ENCODE data around the gene ITGA1. TPM values are rescaled to one million over a fixed set of nuclear protein-coding genes. Genes with fewer than 3 reads are reported as not detected.

Gene ITGA1
- total and polyA plus RNA-seq, 2 of the 13 experiments (the other 11 are each of a cell fraction or from before 2014, with no cell fraction given): 23.1 to 28.6 TPM

GRCh38 chr5:52800394-52801213 is 12.9 kb downstream of the ITGA1 start (continued):
- TF ChIP-seq, protein P1, sequence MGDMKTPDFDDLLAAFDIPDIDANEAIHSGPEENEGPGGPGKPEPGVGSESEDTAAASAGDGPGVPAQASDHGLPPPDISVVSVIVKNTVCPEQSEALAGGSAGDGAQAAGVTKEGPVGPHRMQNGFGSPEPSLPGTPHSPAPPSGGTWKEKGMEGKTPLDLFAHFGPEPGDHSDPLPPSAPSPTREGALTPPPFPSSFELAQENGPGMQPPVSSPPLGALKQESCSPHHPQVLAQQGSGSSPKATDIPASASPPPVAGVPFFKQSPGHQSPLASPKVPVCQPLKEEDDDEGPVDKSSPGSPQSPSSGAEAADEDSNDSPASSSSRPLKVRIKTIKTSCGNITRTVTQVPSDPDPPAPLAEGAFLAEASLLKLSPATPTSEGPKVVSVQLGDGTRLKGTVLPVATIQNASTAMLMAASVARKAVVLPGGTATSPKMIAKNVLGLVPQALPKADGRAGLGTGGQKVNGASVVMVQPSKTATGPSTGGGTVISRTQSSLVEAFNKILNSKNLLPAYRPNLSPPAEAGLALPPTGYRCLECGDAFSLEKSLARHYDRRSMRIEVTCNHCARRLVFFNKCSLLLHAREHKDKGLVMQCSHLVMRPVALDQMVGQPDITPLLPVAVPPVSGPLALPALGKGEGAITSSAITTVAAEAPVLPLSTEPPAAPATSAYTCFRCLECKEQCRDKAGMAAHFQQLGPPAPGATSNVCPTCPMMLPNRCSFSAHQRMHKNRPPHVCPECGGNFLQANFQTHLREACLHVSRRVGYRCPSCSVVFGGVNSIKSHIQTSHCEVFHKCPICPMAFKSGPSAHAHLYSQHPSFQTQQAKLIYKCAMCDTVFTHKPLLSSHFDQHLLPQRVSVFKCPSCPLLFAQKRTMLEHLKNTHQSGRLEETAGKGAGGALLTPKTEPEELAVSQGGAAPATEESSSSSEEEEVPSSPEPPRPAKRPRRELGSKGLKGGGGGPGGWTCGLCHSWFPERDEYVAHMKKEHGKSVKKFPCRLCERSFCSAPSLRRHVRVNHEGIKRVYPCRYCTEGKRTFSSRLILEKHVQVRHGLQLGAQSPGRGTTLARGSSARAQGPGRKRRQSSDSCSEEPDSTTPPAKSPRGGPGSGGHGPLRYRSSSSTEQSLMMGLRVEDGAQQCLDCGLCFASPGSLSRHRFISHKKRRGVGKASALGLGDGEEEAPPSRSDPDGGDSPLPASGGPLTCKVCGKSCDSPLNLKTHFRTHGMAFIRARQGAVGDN (CRISPR knock-in tag; IDR thresholded peaks at IDR 0.05): peak; percentile 98
- TF ChIP-seq KLF11 (CRISPR knock-in tag; IDR thresholded peaks at IDR 0.05) (no peak), MIER3 (CRISPR knock-in tag; IDR thresholded peaks at IDR 0.05; ENCODE audit: borderline replicate concordance) (no peak), ZNF746 (CRISPR knock-in tag; IDR thresholded peaks at IDR 0.05) (peak; percentile 48; the same call in 1 of the 2 replicates), MED1 (CRISPR knock-in tag; IDR thresholded peaks at IDR 0.05) (peak; percentile 25; the same call in 1 of the 2 replicates), ZNF367 (CRISPR knock-in tag; IDR thresholded peaks at IDR 0.05; ENCODE audit: borderline replicate concordance) (peak; percentile 11; the same call in 1 of the 2 replicates), NR1H2 (CRISPR knock-in tag; IDR thresholded peaks at IDR 0.05; ENCODE audit: borderline replicate concordance, low read depth) (peak; percentile 69; the same call in 1 of the 2 replicates), HOXA7 (CRISPR knock-in tag; IDR thresholded peaks at IDR 0.05) (no peak), UBTF (CRISPR knock-in tag; IDR thresholded peaks at IDR 0.05) (peak; percentile 72), MAFK (conservative IDR thresholded peaks at IDR 0.05 in 1 of 2, IDR thresholded peaks at IDR 0.05 in 1 of 2; ENCODE audit: low read length in 2 of 2) (peak in 1 of 2 experiments; percentile 55; a peak in 1 of 4 replicates), RFXANK (CRISPR knock-in tag; IDR thresholded peaks at IDR 0.05) (0 out of 2 replicates have a peak, but pooled peaks have one; percentile 29), ZNF883 (CRISPR knock-in tag; IDR thresholded peaks at IDR 0.05; ENCODE audit: not compliant biosample characterization) (peak; percentile 14), BCL6 (CRISPR knock-in tag; IDR thresholded peaks at IDR 0.05) (no peak; the same call in none of the 2 replicates), ZNF468 (CRISPR knock-in tag; IDR thresholded peaks at IDR 0.05) (peak; percentile 9; the same call in 1 of the 2 replicates), PRMT3 (CRISPR knock-in tag; IDR thresholded peaks at IDR 0.05; ENCODE audit: borderline replicate concordance, low read depth) (0 out of 2 replicates have a peak, but pooled peaks have one; percentile 18), ZMYM3 (CRISPR knock-in tag; IDR thresholded peaks at IDR 0.05) (no peak), NRL (CRISPR knock-in tag; IDR thresholded peaks at IDR 0.05; ENCODE audit: borderline replicate concordance) (peak; percentile 74; the same call in 1 of the 2 replicates), SIX1 (CRISPR knock-in tag; IDR thresholded peaks at IDR 0.05; ENCODE audit: borderline replicate concordance) (no peak), NFE2L2 (IDR thresholded peaks at IDR 0.05; ENCODE audit: low read length) (peak; percentile 84), NFE2L1 (CRISPR knock-in tag; IDR thresholded peaks at IDR 0.05; ENCODE audit: borderline replicate concordance) (peak; percentile 95; the same call in 1 of the 2 replicates)
- TF ChIP-seq, protein P2, sequence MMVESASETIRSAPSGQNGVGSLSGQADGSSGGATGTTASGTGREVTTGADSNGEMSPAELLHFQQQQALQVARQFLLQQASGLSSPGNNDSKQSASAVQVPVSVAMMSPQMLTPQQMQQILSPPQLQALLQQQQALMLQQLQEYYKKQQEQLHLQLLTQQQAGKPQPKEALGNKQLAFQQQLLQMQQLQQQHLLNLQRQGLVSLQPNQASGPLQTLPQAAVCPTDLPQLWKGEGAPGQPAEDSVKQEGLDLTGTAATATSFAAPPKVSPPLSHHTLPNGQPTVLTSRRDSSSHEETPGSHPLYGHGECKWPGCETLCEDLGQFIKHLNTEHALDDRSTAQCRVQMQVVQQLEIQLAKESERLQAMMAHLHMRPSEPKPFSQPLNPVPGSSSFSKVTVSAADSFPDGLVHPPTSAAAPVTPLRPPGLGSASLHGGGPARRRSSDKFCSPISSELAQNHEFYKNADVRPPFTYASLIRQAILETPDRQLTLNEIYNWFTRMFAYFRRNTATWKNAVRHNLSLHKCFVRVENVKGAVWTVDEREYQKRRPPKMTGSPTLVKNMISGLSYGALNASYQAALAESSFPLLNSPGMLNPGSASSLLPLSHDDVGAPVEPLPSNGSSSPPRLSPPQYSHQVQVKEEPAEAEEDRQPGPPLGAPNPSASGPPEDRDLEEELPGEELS (CRISPR knock-in tag; IDR thresholded peaks at IDR 0.05): peak; percentile 36; the same call in 1 of the 2 replicates

All from HepG2 (cell line).